SKM-1 treated with dmso at 0.1 percent for 144 hours (cell line): ENCODE measurements around the gene SLC26A1.

Experiments used
- DNase-seq: peaks from one replicate; lab custom pipeline; 2025; ENCODE audit not compliant: unreplicated experiment; lab: John Stamatoyannopoulos, UW

The SLC26A1 gene

GRCh38 chr4:993111-994029 lies at the start of gene SLC26A1:
Gene SLC26A1, minus strand, starts transcription at chr4:993404. Its CDS starts 1,701 bp downstream, at chr4:991703.
- no peak for DNase-seq

GRCh38 chr4:1042352-1043055 lies 49.3 kb upstream of the SLC26A1 start:
- DNase-seq = no peak

- DNase-seq = no peak
Measured at GRCh38 chr4:1041936-1042330, 48.7 kb upstream of the SLC26A1 start.

GRCh38 chr4:1041147-1041935 lies 48.1 kb upstream of the SLC26A1 start:
- no peak for DNase-seq

GRCh38 chr4:1040344-1041146 lies 47.3 kb upstream of the SLC26A1 start:
- DNase-seq = no peak

GRCh38 chr4:1039493-1040343 lies 46.5 kb upstream of the SLC26A1 start:
- DNase-seq = no peak

GRCh38 chr4:1038948-1039492 lies 45.8 kb upstream of the SLC26A1 start:
- no peak for DNase-seq

- no peak for DNase-seq
Measured at GRCh38 chr4:1036976-1037810, 44.0 kb upstream of the SLC26A1 start.

- DNase-seq = no peak
Measured at GRCh38 chr4:1036095-1036494, 42.9 kb upstream of the SLC26A1 start.

GRCh38 chr4:1035510-1035909 lies 42.3 kb upstream of the SLC26A1 start:
- no peak for DNase-seq

- DNase-seq = no peak
Measured at GRCh38 chr4:1033840-1034551, 40.8 kb upstream of the SLC26A1 start.

GRCh38 chr4:1032861-1033260 lies 39.7 kb upstream of the SLC26A1 start:
- no peak for DNase-seq

GRCh38 chr4:1031956-1032795 lies 39.0 kb upstream of the SLC26A1 start:
- no peak for DNase-seq

GRCh38 chr4:1031346-1031745 lies 38.1 kb upstream of the SLC26A1 start:
- no peak for DNase-seq

GRCh38 chr4:1030559-1030958 lies 37.4 kb upstream of the SLC26A1 start:
- no peak for DNase-seq

GRCh38 chr4:1030031-1030430 lies 36.8 kb upstream of the SLC26A1 start:
- no peak for DNase-seq

GRCh38 chr4:1029529-1029928 lies 36.3 kb upstream of the SLC26A1 start:
- no peak for DNase-seq
